ENCODE results near the gene OR4C13.
"Not testable (repeated sequence)": the region's sequence is repeated elsewhere in the genome, so short reads cannot be mapped to it uniquely, and the experiment has no call there.

OR4C13 gene

DNA sequence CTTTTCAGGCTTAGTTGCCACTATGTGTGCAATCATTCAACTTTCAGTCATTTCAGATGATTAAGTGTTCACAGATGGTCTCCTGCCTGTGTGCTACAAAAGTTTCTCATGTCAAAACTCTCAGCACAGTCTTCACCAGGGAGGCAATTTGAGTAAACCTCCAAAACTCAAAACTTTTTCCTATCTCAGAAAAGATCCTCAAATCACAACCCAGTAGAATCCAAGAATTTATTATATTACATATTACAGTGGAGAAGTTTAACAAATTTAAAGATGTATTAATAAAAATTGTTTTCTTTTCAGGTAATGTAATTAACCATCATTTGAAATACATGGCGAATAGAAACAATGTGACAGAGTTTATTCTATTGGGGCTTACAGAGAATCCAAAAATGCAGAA is at the start of gene OR4C13:
OR4C13 (plus strand) TSS at position 301 of the 400 bp plus-strand sequence; CDS start at position 333, 32 bp downstream.
- DNase-seq (ENCODE audit: low spot score), result no peak

DNA sequence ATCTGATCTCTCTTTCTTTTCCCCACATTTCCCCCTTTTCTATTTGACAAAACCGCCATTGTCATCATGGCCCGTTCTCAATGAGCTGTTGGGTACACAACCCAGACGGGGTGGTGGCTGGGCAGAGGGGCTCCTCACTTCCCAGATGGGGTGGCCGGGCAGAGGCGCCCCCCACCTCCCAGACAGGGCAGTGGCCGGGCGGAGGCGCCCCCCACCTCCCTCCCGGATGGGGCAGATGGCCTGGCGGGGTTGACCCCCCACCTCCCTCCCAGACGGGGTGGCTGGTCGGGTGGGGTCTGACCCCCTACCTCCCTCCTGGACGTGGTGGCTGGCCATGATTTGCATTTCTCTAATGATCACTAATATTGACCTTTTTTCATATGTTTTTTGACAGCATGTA is 40.7 kb upstream of the OR4C13 start:
- not testable (repeated sequence) for DNase-seq (ENCODE audit: low spot score)

DNA sequence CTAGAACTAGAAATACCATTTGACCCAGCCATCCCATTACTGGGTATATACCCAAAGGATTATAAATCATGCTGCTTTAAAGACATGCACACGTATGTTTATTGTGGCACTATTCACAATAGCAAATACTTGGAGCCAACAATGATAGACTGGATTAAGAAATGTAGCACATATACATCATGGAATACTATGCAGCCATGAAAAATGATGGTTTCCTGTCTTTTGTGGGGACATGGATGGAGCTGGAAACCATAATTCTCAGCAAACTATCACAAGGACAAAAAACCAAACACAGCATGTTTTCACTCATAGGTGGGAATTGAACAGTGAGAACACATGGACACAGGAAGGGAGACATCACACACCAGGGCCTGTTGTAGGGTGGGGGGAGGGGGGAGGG is 3.5 kb upstream of the OR4C13 start:
- DNase-seq (ENCODE audit: low spot score), result not testable (repeated sequence)

DNA sequence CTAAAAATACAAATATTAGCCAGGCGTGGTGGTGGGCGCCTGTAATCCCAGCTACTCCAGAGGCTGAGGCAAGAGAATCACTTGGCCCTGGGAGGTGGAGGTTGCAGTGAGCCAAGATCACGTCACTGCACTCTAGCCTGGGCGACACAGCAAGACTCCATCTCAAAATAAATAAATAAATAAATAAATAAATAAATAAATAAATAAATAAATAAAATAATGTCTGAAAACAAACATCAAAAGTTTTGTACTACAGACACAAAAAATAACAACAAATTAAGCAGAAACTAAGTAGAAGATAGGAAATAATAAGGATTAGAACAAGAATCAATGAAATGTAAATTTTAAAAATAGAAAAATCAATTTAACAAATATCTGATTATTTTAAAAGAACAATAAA is 21.2 kb downstream of the OR4C13 start:
- not testable (repeated sequence) for DNase-seq (ENCODE audit: low spot score)

DNA sequence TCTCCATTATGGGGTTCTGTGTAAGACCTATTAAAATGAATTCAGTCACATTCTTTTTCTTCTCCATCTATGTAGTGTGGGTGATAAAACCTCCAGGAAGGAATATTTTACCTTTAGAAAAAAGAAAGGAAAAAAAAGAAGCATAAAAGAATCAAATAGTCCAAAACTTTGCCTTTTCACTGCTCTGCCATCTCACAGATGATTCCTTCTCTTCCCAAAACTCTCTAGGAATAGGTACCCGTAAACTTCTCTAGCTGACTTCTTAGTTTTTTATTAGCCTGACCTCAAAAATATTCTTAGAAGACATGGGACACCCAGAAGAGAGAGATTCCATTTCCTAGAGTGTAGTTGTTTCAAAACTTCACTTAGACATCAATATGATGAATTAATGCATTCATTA is 30.2 kb downstream of the OR4C13 start, which contains the start of gene OR4C12:
OR4C12 (minus strand) TSS at position 101 of the 400 bp plus-strand sequence; CDS start at position 67, 34 bp downstream.
- not testable (repeated sequence) for DNase-seq (ENCODE audit: low spot score)

DNA sequence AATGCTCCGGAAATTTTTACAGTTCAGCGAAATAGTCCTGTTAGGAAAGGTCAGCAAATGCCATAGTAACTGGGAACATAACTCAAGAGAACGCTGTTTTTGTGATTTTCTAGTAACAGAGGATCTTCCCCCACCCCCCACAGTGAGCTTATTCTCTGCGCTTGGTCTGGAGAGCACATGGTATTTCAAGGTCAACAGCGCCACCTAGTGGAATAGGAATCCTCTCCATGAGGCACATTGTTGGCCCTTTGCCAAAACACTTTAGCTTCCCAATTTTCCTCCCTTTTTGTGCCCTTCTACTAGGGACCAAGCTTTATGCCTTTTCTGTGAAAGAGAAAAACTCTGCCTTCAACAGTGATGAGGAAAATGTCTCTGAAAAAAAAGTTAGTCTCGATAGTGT is 43.4 kb downstream of the OR4C13 start:
- DNase-seq (ENCODE audit: low spot score), result no peak

Data from left forelimb (tissue), 1 donor.